PC-9 (cell line): Measurements from ENCODE around the gene AP2B1. TPM values are rescaled to one million over a fixed set of nuclear protein-coding genes. Genes with fewer than 3 reads are reported as not detected.

Experiments used
- BruUV-seq: library from RNA; stranded (reverse); fragments of 400-500 nt; replicated peaks from 2 replicates; lab custom pipeline; 2021; lab: Mats Ljungman, UMichigan
- CTCF ChIA-PET: fragments of 300-600 bp; sonication (Branson Sonifier 250); formaldehyde crosslinking; loops from one replicate; lab custom pipeline; 2022; ENCODE audit warnings: antibody characterized with exemption; lab: Charles Lee
- POLR2A ChIA-PET: fragments of 300-600 bp; sonication (Branson Sonifier 250); formaldehyde crosslinking; loops from one replicate; lab custom pipeline; 2022; ENCODE audit warnings: antibody characterized with exemption; ENCODE audit not compliant: unreplicated experiment; lab: Charles Lee
- DNase-seq, 2 experiments: peaks; one replicate each; pipeline versions ENCODE4 v3.0.0 to v3.0.0-alpha.2; 2015 to 2022; ENCODE audit warnings: mixed read lengths in 1 of 2
- H2AFZ ChIP-seq: fragments of 200-600 bp; sonication (generic); 2 replicates; pipeline ENCODE4 v1.8.1; 2017; ENCODE audit warnings: antibody characterized with exemption
- H3F3A ChIP-seq: fragments of 200-600 bp; sonication (generic); 2 replicates; pipeline ENCODE4 v1.8.1; 2017; ENCODE audit warnings: antibody characterized with exemption, mild to moderate bottlenecking, low read depth; ENCODE audit not compliant: insufficient read depth
- H3K27ac ChIP-seq: fragments of 200-600 bp; sonication (generic); 2 replicates; pipeline ENCODE4 v1.6.1; 2016; ENCODE audit warnings: mixed run types
- H3K27me3 ChIP-seq: fragments of 200-600 bp; sonication (generic); 2 replicates; pipeline ENCODE4 v1.6.1; 2016; ENCODE audit warnings: low read depth, mixed run types; ENCODE audit not compliant: insufficient read depth
- H3K36me3 ChIP-seq: fragments of 200-600 bp; sonication (generic); 2 replicates; pipeline ENCODE4 v1.6.1; 2016; ENCODE audit warnings: low read depth, mixed run types
- H3K4me1 ChIP-seq: fragments of 200-600 bp; sonication (generic); replicated peaks from 2 replicates; pipeline ENCODE4 v1.6.1; 2016; ENCODE audit warnings: mixed run types; ENCODE audit not compliant: insufficient read depth
- H3K4me2 ChIP-seq: fragments of 200-600 bp; sonication (generic); 2 replicates; pipeline ENCODE4 v1.6.1; 2017; ENCODE audit warnings: mixed run types
- H3K4me3 ChIP-seq: fragments of 200-600 bp; sonication (generic); 2 replicates; pipeline ENCODE4 v1.6.1; 2016; ENCODE audit warnings: mixed run types
- H3K79me2 ChIP-seq: fragments of 200-600 bp; sonication (generic); 2 replicates; pipeline ENCODE4 v1.6.1; 2017; ENCODE audit warnings: low read depth, mixed run types
- H3K9me2 ChIP-seq: fragments of 200-600 bp; sonication (generic); 2 replicates; pipeline ENCODE4 v1.8.1; 2017; ENCODE audit warnings: mild to moderate bottlenecking; ENCODE audit not compliant: insufficient read depth
- H3K9me3 ChIP-seq: fragments of 200-600 bp; sonication (generic); 2 replicates; pipeline ENCODE4 v1.8.1; 2016; ENCODE audit warnings: low read depth; ENCODE audit not compliant: insufficient read depth
- H4K20me1 ChIP-seq: fragments of 200-600 bp; sonication (generic); 2 replicates; pipeline ENCODE4 v1.8.1; 2017; ENCODE audit not compliant: insufficient read depth
- CTCF ChIP-seq: fragments of 200-600 bp; sonication (generic); conservative IDR thresholded peaks from 2 replicates; pipeline ENCODE4 v1.6.1; 2017; ENCODE audit warnings: mixed run types, antibody characterized with exemption, mild to moderate bottlenecking, moderate library complexity
- EZH2 ChIP-seq: fragments of 200-600 bp; sonication (generic); IDR thresholded peaks from 2 replicates; pipeline ENCODE4 v1.8.0; 2017; ENCODE audit warnings: antibody characterized with exemption, low read depth
- intact Hi-C: fragments of 100-400 bp; cut with micrococcal nuclease; formaldehyde crosslinking; loops from one replicate; pipeline ENCODE4 v1.10.0; 2022; ENCODE audit not compliant: unreplicated experiment
- total RNA-seq: library from RNA; stranded (reverse); gene quantifications from 2 replicates; pipeline ENCODE4 v1.2.3, GENCODE V29; 2021

Gene AP2B1
- total RNA-seq, 1 experiment from 2014 or later: 186 TPM

- Histone ChIP-seq H3K9me2 (no peaks in the 10 kb centered on the region), H3K4me2 (no peak overlapping the region), H3K4me1 (peaks cover 14% of the 10 kb centered on the region), H3K27me3 (no peaks in the 10 kb centered on the region), H3F3A (no peaks in the 10 kb centered on the region), H3K4me3 (no peak overlapping the region), H2AFZ (no peak overlapping the region), H3K9me3 (no peaks in the 10 kb centered on the region), H3K27ac (no peak overlapping the region), H3K36me3 (no peaks in the 10 kb centered on the region; the same call in 1 of the 2 replicates), H3K79me2 (no peaks in the 10 kb centered on the region), H4K20me1 (peaks cover 7% of the 10 kb centered on the region)
- POLR2A ChIA-PET: no interaction called here
- no peak for TF ChIP-seq EZH2
- no peak for TF ChIP-seq CTCF
- CTCF ChIA-PET: no interaction called here
- BruUV-seq: no TSS peak
- intact Hi-C loops: no loop called here
- DNase-seq: no peak
These were observed 140.5 kb downstream of the AP2B1 start for GRCh38 chr17:35727635-35728034.

- POLR2A ChIA-PET: no interaction called here
- no peaks in the 10 kb centered on the region for H3F3A ChIP-seq
- CTCF ChIA-PET: no interaction called here
These were observed 141.4 kb downstream of the AP2B1 start for GRCh38 chr17:35728551-35728950.

GRCh38 chr17:35729405-35729833 is 142.3 kb downstream of the AP2B1 start:
- CTCF ChIA-PET: no interaction called here
- TF ChIP-seq CTCF (no peak), EZH2 (no peak)

More at GRCh38 chr17:35728551-35728950, 141.4 kb downstream of the AP2B1 start:
- no peaks in the 10 kb centered on the region for H3K9me2 ChIP-seq
- H3K36me3 ChIP-seq: no peaks in the 10 kb centered on the region; the same call in 1 of the 2 replicates
- no peak overlapping the region for H3K4me2 ChIP-seq
- no peaks in the 10 kb centered on the region for H3K79me2 ChIP-seq
- peaks cover 14% of the 10 kb centered on the region for H3K4me1 ChIP-seq
- no peak overlapping the region for H2AFZ ChIP-seq
- no peaks in the 10 kb centered on the region for H3K27me3 ChIP-seq
- intact Hi-C loops: no loop called here
- peaks cover 7% of the 10 kb centered on the region for H4K20me1 ChIP-seq
- no TSS peak for BruUV-seq
- no peaks in the 10 kb centered on the region for H3K9me3 ChIP-seq
- no peak for DNase-seq
- TF ChIP-seq EZH2 (no peak), CTCF (no peak)
- H3K4me3 ChIP-seq: no peak overlapping the region
- H3K27ac ChIP-seq: no peak overlapping the region

More at GRCh38 chr17:35729405-35729833, 142.3 kb downstream of the AP2B1 start:
- no peaks in the 10 kb centered on the region; the same call in 1 of the 2 replicates for H3K36me3 ChIP-seq
- DNase-seq: no peak
- H3K9me3 ChIP-seq: no peaks in the 10 kb centered on the region
- no peak overlapping the region for H3K4me2 ChIP-seq
- no peak overlapping the region for H2AFZ ChIP-seq
- no peaks in the 10 kb centered on the region for H3F3A ChIP-seq
- no peak overlapping the region for H3K27ac ChIP-seq
- H3K4me3 ChIP-seq: no peak overlapping the region
- H3K4me1 ChIP-seq: peaks cover 14% of the 10 kb centered on the region
- no peaks in the 10 kb centered on the region for H3K27me3 ChIP-seq
- intact Hi-C loops: no loop called here
- POLR2A ChIA-PET: no interaction called here
- peaks cover 7% of the 10 kb centered on the region for H4K20me1 ChIP-seq
- no TSS peak for BruUV-seq
- H3K79me2 ChIP-seq: no peaks in the 10 kb centered on the region
- H3K9me2 ChIP-seq: no peaks in the 10 kb centered on the region
